OCI-LY1 (cell line): ENCODE measurements around the gene CDH22.

Source experiments
- H2AFZ ChIP-seq: fragments of 200-600 bp; sonication (generic), shearing (Covaris generic); 2 replicates; pipeline ENCODE4 v1.6.0; 2014; ENCODE audit warnings: antibody characterized with exemption, mild to moderate bottlenecking, low read length
- H3F3A ChIP-seq: fragments of 200-600 bp; sonication (generic), shearing (Covaris generic); 2 replicates; pipeline ENCODE4 v1.6.0; 2014; ENCODE audit warnings: mild to moderate bottlenecking, antibody characterized with exemption, low read length, moderate library complexity; ENCODE audit not compliant: insufficient read depth
- H3K27ac ChIP-seq: fragments of 200-600 bp; sonication (generic); 2 replicates; pipeline ENCODE4 v1.5.1; 2014; ENCODE audit warnings: low read length, mixed run types, mild to moderate bottlenecking, low read depth; ENCODE audit not compliant: poor library complexity, severe bottlenecking
- H3K27me3 ChIP-seq: fragments of 200-600 bp; sonication (generic); 2 replicates; pipeline ENCODE4 v1.6.0; 2014; ENCODE audit warnings: antibody characterized with exemption, mild to moderate bottlenecking, low read length, moderate library complexity; ENCODE audit not compliant: insufficient read depth
- H3K36me3 ChIP-seq: fragments of 200-600 bp; sonication (generic); 2 replicates; pipeline ENCODE4 v1.6.1; 2014; ENCODE audit warnings: mild to moderate bottlenecking, antibody characterized with exemption, low read length, moderate library complexity, mixed read lengths; ENCODE audit not compliant: insufficient read depth
- H3K4me1 ChIP-seq: fragments of 200-600 bp; sonication (generic); 2 replicates; pipeline ENCODE4 v1.5.1; 2014; ENCODE audit warnings: mild to moderate bottlenecking, low read length, moderate library complexity; ENCODE audit not compliant: insufficient read depth, severe bottlenecking
- H3K4me2 ChIP-seq: fragments of 200-600 bp; sonication (generic), shearing (Covaris generic); 2 replicates; pipeline ENCODE4 v1.6.1; 2014; ENCODE audit warnings: low read length
- H3K4me3 ChIP-seq: fragments of 200-600 bp; sonication (generic); 2 replicates; pipeline ENCODE4 v1.5.1; 2014; ENCODE audit warnings: low read length, low read depth, mild to moderate bottlenecking, mixed read lengths; ENCODE audit not compliant: poor library complexity, severe bottlenecking
- H3K79me2 ChIP-seq: fragments of 200-600 bp; shearing (Covaris generic); 2 replicates; pipeline ENCODE4 v1.6.1; 2016; ENCODE audit warnings: mixed run types, low read length, mixed read lengths; ENCODE audit not compliant: insufficient read depth
- H3K9ac ChIP-seq: fragments of 200-600 bp; sonication (generic), shearing (Covaris generic); 2 replicates; pipeline ENCODE4 v1.6.1; 2014; ENCODE audit warnings: mild to moderate bottlenecking, low read length, mixed read lengths
- H3K9me2 ChIP-seq: fragments of 200-600 bp; sonication (generic), shearing (Covaris generic); 2 replicates; pipeline ENCODE4 v1.6.1; 2014; ENCODE audit warnings: low read depth, mild to moderate bottlenecking, low read length, mixed read lengths
- H3K9me3 ChIP-seq: fragments of 200-600 bp; shearing (Covaris generic); 2 replicates; pipeline ENCODE4 v1.6.1; 2014; ENCODE audit warnings: low read length, mixed read lengths
- H4K20me1 ChIP-seq: fragments of 200-600 bp; sonication (generic), shearing (Covaris generic); 2 replicates; pipeline ENCODE4 v1.6.0; 2016; ENCODE audit warnings: mild to moderate bottlenecking, low read length; ENCODE audit not compliant: insufficient read depth
- EZH2 ChIP-seq: fragments of 200-600 bp; sonication (generic), shearing (Covaris generic); IDR thresholded peaks from 2 replicates; pipeline ENCODE4 v1.8.0; 2017; ENCODE audit warnings: borderline replicate concordance, mixed run types, mild to moderate bottlenecking, antibody characterized with exemption, low read length, moderate library complexity, mixed read lengths
- TF ChIP-seq, protein P1 (sequence below): fragments of 200-600 bp; sonication (generic), shearing (Covaris generic); IDR thresholded peaks from 2 replicates; pipeline ENCODE4 v1.5.1; 2017; ENCODE audit warnings: mild to moderate bottlenecking, antibody characterized with exemption, low read length, moderate library complexity, mixed read lengths

CDH22 gene

DNA sequence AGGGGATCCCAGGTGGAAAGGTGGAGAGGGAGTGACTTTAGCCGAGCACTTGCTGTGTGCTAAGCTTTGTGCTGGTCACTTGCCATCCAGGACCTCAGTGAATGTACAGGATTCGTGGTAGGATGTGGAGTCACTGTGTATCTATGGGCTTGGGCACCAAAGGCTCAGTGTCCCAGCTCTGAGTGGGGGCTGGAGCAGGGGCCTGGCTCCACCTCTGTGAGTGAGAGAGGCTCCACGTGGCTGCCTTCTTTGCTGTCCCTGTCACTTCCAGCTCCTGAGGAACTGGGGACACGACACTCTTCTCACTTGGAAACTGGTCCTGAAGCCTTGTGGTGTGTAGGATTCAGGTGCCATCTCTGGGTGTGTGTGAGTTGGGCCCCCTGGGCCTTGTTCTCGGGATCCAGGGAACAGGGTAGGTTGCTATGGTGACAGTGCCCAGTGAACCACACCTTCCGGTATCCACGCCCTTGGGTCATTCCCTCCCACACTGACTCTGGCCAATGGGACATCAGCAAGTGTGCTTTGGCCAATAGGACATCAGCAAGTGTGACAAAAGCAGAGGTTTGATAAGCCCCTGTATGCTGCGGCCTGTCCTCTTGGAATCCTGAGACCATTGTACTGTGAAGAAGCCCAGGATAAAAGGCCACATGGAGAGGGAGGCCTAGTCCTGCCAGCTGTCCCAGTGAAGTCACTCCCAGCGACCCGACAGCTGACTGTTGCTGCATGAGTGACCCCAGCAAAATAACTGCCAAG, 87.7 kb downstream of the CDH22 start:
- Histone ChIP-seq H3K27ac (no peak overlapping the region), H3K36me3 (no peaks in the 10 kb centered on the region), H3K4me2 (no peak overlapping the region), H3K27me3 (0 out of 2 replicates have a peak, but pooled peaks cover 4% of the 10 kb centered on the region), H3K9ac (no peak overlapping the region), H3F3A (no peaks in the 10 kb centered on the region), H3K4me3 (no peak overlapping the region), H4K20me1 (no peaks in the 10 kb centered on the region), H3K9me3 (no peaks in the 10 kb centered on the region), H3K4me1 (no peaks in the 10 kb centered on the region), H3K9me2 (no peaks in the 10 kb centered on the region), H2AFZ (no peak overlapping the region), H3K79me2 (no peaks in the 10 kb centered on the region)
- TF ChIP-seq EZH2 = no peak
- TF ChIP-seq, protein P1, sequence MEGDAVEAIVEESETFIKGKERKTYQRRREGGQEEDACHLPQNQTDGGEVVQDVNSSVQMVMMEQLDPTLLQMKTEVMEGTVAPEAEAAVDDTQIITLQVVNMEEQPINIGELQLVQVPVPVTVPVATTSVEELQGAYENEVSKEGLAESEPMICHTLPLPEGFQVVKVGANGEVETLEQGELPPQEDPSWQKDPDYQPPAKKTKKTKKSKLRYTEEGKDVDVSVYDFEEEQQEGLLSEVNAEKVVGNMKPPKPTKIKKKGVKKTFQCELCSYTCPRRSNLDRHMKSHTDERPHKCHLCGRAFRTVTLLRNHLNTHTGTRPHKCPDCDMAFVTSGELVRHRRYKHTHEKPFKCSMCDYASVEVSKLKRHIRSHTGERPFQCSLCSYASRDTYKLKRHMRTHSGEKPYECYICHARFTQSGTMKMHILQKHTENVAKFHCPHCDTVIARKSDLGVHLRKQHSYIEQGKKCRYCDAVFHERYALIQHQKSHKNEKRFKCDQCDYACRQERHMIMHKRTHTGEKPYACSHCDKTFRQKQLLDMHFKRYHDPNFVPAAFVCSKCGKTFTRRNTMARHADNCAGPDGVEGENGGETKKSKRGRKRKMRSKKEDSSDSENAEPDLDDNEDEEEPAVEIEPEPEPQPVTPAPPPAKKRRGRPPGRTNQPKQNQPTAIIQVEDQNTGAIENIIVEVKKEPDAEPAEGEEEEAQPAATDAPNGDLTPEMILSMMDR = no peak

DNA sequence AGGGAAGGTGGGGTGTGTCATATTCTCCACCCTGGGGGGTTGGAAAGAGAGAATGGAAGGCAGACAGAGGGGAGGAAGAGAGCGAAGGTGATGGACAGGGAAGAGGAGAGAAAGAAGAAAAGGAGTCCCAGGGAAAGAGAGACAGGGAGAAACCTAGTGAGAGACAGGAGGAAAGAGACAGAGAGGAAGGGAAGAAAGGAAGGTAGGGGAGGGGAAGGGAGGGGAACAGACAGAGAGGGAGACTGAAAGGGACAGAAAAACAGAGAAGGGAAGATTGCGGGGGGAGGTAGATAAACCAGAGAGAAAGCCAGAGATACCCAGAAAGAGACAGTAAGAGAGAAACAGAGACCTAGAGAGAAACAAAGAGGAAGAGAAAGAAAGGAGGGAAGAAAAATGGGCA, 88.4 kb downstream of the CDH22 start:
- Histone ChIP-seq H3K27ac (no peak overlapping the region), H3K4me1 (no peaks in the 10 kb centered on the region), H3K4me3 (no peak overlapping the region), H3K36me3 (no peaks in the 10 kb centered on the region), H4K20me1 (no peaks in the 10 kb centered on the region), H3K9me2 (no peaks in the 10 kb centered on the region), H3K79me2 (no peaks in the 10 kb centered on the region), H3K4me2 (no peak overlapping the region), H3F3A (no peaks in the 10 kb centered on the region), H3K9me3 (no peaks in the 10 kb centered on the region), H3K9ac (no peak overlapping the region), H2AFZ (no peak overlapping the region), H3K27me3 (0 out of 2 replicates have a peak, but pooled peaks cover 4% of the 10 kb centered on the region)
- TF ChIP-seq, protein P1 = no peak
- TF ChIP-seq EZH2 = no peak

DNA sequence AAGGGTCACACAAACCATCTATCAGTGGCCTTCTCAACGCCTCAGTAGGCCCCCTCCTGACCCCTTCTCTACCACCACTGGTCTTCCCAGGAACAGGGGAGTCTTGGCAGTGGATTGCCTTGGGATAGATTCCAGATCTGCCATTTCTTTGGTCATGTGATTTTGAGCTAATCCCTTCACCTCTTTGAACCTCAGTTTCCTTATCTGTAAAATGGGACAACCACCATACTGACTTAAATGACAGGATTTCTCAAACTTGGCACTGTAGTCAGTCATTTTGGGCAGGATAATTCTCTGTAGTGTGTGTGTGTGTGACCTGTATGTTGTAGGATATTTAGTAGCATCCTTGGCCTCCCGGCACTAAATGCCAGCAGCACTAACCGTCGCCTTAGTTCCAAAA, 89.1 kb downstream of the CDH22 start:
- no peaks in the 10 kb centered on the region for H3K9me3 ChIP-seq
- no peak for TF ChIP-seq EZH2
- TF ChIP-seq, protein P1 = no peak

More for the DNA sequence above, 89.1 kb downstream of the CDH22 start:
- no peaks in the 10 kb centered on the region for H4K20me1 ChIP-seq
- H3F3A ChIP-seq = no peaks in the 10 kb centered on the region
- H3K79me2 ChIP-seq = no peaks in the 10 kb centered on the region
- H3K36me3 ChIP-seq = no peaks in the 10 kb centered on the region
- no peak overlapping the region for H3K9ac ChIP-seq
- no peak overlapping the region for H3K4me3 ChIP-seq
- H3K4me2 ChIP-seq = no peak overlapping the region
- 0 out of 2 replicates have a peak, but pooled peaks cover 4% of the 10 kb centered on the region for H3K27me3 ChIP-seq
- H3K27ac ChIP-seq = no peak overlapping the region
- H2AFZ ChIP-seq = no peak overlapping the region
- H3K9me2 ChIP-seq = no peaks in the 10 kb centered on the region
- no peaks in the 10 kb centered on the region for H3K4me1 ChIP-seq
